ENCODE results near the gene ZNF425. TPM values are rescaled to one million over a fixed set of nuclear protein-coding genes. Genes with fewer than 3 reads are reported as not detected.
A peak's percentile ranks its signal among the peaks of the same experiment; 100 is the strongest.
"Not testable (repeated sequence)": the region's sequence is repeated elsewhere in the genome, so short reads cannot be mapped to it uniquely, and the experiment has no call there.

The ZNF425 gene
- total and polyA plus RNA-seq, 7 donors = 0.60 to 4.9 (median 2.9) TPM

- Histone ChIP-seq H3K4me1 (peaks cover 0 to 31% (median 21%) of the 10 kb centered on the region in 4 donors), H3K36me3 (no peaks in the 10 kb centered on the region), H3K9me3 (no peaks in the 10 kb centered on the region), H3K27ac (peak within 1 kb of the TSS; percentile 89 to 94 (median 92)), H3K27me3 (no peaks in the 10 kb centered on the region), H3K4me3 (peak within 1 kb of the TSS; percentile 72 to 92 (median 84))
- intact Hi-C loops (cut with DNase I) = loop anchor here (1.0 to 5.0 kb wide), 5 partner anchors 21 to 1260 kb away; partner anchors contain the start of genes EZH2, ZNF282, ZNF425 and ZNF786
- 1% methylated on average over 79 of the region's 79 CpGs for WGBS, 2 donors
- peak; percentile 77 for DNase-seq
- TF ChIP-seq POLR2AphosphoS5 (IDR thresholded peaks at IDR 0.05) (peak in 3 of 4 donors; percentile 25 to 67 (median 54)), EP300 (IDR thresholded peaks at IDR 0.05) (no peak), CTCF (IDR thresholded peaks at IDR 0.05) (peak; percentile 21 to 84 (median 31)), POLR2A (IDR thresholded peaks at IDR 0.05) (no peak)
These were observed 21.1 kb upstream of the ZNF425 start, which contains the start of gene ZNF398 for GRCh38 chr7:149147072-149147751. Gene ZNF398 (plus strand): TSS chr7:149147453. CDS start chr7:149147743, 290 bp downstream.

GRCh38 chr7:149145031-149145845 is 19.1 kb upstream of the ZNF425 start:
- H3K27ac ChIP-seq = no peak overlapping the region
- H3K36me3 ChIP-seq = no peaks in the 10 kb centered on the region
- DNase-seq = no peak
- H3K9me3 ChIP-seq = no peaks in the 10 kb centered on the region
- intact Hi-C loops (cut with DNase I) = loop anchor here (5.0 kb wide), 3 partner anchors 52 to 1262 kb away; partner anchors contain the start of genes EZH2 and ZNF282
- H3K27me3 ChIP-seq = no peaks in the 10 kb centered on the region
- no peak for TF ChIP-seq EP300 (IDR thresholded peaks at IDR 0.05)
- no peak for TF ChIP-seq CTCF (IDR thresholded peaks at IDR 0.05)
- no peak for TF ChIP-seq POLR2A (IDR thresholded peaks at IDR 0.05)
- TF ChIP-seq POLR2AphosphoS5 (IDR thresholded peaks at IDR 0.05) = no peak
- no peak overlapping the region for H3K4me3 ChIP-seq
- 67 to 81% methylated on average over 8 of the region's 8 CpGs for WGBS, 2 donors
- H3K4me1 ChIP-seq = peaks cover 0 to 26% (median 21%) of the 10 kb centered on the region in 4 donors

- DNase-seq; H3K4me3 ChIP-seq; H3K9me3 ChIP-seq; H3K36me3 ChIP-seq; intact Hi-C loops (cut with DNase I); H3K27me3 ChIP-seq; H3K27ac ChIP-seq: not testable (repeated sequence)
- 66 to 81% methylated on average over 14 of the region's 14 CpGs for WGBS, 2 donors
- peaks cover 0 to 20% (median 18%) of the 10 kb centered on the region in 4 donors for H3K4me1 ChIP-seq
These were observed 18.4 kb upstream of the ZNF425 start for GRCh38 chr7:149144436-149144922.

GRCh38 chr7:149141893-149142292 is 15.8 kb upstream of the ZNF425 start:
- no peaks in the 10 kb centered on the region for H3K9me3 ChIP-seq
- no peak overlapping the region for H3K4me3 ChIP-seq
- intact Hi-C loops (cut with DNase I) = no loop called here
- H3K27ac ChIP-seq = no peak overlapping the region
- WGBS, 2 donors = 87 to 94% methylated on average over 4 of the region's 4 CpGs
- H3K36me3 ChIP-seq = no peaks in the 10 kb centered on the region
- no peak for DNase-seq
- TF ChIP-seq POLR2A (IDR thresholded peaks at IDR 0.05) = no peak
- no peak for TF ChIP-seq CTCF (IDR thresholded peaks at IDR 0.05)
- no peak for TF ChIP-seq EP300 (IDR thresholded peaks at IDR 0.05)
- TF ChIP-seq POLR2AphosphoS5 (IDR thresholded peaks at IDR 0.05) = no peak
- H3K27me3 ChIP-seq = no peaks in the 10 kb centered on the region
- H3K4me1 ChIP-seq = peaks cover 0 to 6% (median 4%) of the 10 kb centered on the region in 4 donors

- Histone ChIP-seq H3K4me3 (no peak overlapping the region), H3K36me3 (no peaks in the 10 kb centered on the region), H3K4me1 (no peaks in the 10 kb centered on the region), H3K27me3 (no peaks in the 10 kb centered on the region), H3K9me3 (no peaks in the 10 kb centered on the region), H3K27ac (no peak overlapping the region)
- intact Hi-C loops (cut with DNase I) = no loop called here
- no peak for DNase-seq
- TF ChIP-seq POLR2AphosphoS5 (IDR thresholded peaks at IDR 0.05) (no peak), POLR2A (IDR thresholded peaks at IDR 0.05) (no peak), CTCF (IDR thresholded peaks at IDR 0.05) (no peak), EP300 (IDR thresholded peaks at IDR 0.05) (no peak)
- 82 to 85% methylated on average over 3 of the region's 3 CpGs for WGBS, 2 donors
These were observed 14.7 kb upstream of the ZNF425 start for GRCh38 chr7:149140831-149141230.

Data from sigmoid colon (tissue), 7 donors.